HUES48 (cell line): ENCODE data around the gene PMM2.
"Not testable (repeated sequence)": the region's sequence is repeated elsewhere in the genome, so short reads cannot be mapped to it uniquely, and the experiment has no call there.

Experiments used
- H3K27ac ChIP-seq: one replicate; pipeline ENCODE4 v1.7.0; 2013; ENCODE audit warnings: low read depth, low read length, inconsistent platforms
- H3K27me3 ChIP-seq: 2 replicates; pipeline ENCODE4 v1.6.1; 2013; ENCODE audit warnings: mild to moderate bottlenecking, low read length; ENCODE audit not compliant: control insufficient read depth, insufficient read depth
- H3K36me3 ChIP-seq: 2 replicates; pipeline ENCODE4 v1.6.1; 2013; ENCODE audit warnings: low read length; ENCODE audit not compliant: control insufficient read depth, insufficient read depth
- H3K4me1 ChIP-seq: 2 replicates; pipeline ENCODE4 v1.6.1; 2013; ENCODE audit warnings: mild to moderate bottlenecking, low read length; ENCODE audit not compliant: control insufficient read depth, insufficient read depth
- H3K4me3 ChIP-seq: 2 replicates; pipeline ENCODE4 v1.5.1; 2013; ENCODE audit warnings: mild to moderate bottlenecking, low read depth, low read length
- H3K9ac ChIP-seq: 2 replicates; pipeline ENCODE4 v1.6.1; 2013; ENCODE audit warnings: mild to moderate bottlenecking, low read depth, low read length, moderate library complexity
- H3K9me3 ChIP-seq: 2 replicates; pipeline ENCODE4 v1.6.1; 2013; ENCODE audit warnings: low read length; ENCODE audit not compliant: control insufficient read depth, insufficient read depth

The PMM2 gene

GRCh38 chr16:8803733-8804132, 6.1 kb downstream of the PMM2 start:
- H3K36me3 ChIP-seq: peaks cover 81% of the 10 kb centered on the region
- not testable (repeated sequence) for H3K27ac ChIP-seq, H3K4me1 ChIP-seq, H3K27me3 ChIP-seq, H3K9me3 ChIP-seq, H3K4me3 ChIP-seq, H3K9ac ChIP-seq

GRCh38 chr16:8804313-8804712, 6.7 kb downstream of the PMM2 start:
- Histone ChIP-seq H3K27me3 (no peaks in the 10 kb centered on the region), H3K36me3 (peaks cover 84% of the 10 kb centered on the region), H3K9me3 (no peaks in the 10 kb centered on the region), H3K4me1 (no peaks in the 10 kb centered on the region), H3K27ac (no peak overlapping the region), H3K9ac (no peak overlapping the region), H3K4me3 (no peak overlapping the region)

GRCh38 chr16:8806272-8806983, 8.8 kb downstream of the PMM2 start:
- Histone ChIP-seq H3K4me1 (no peaks in the 10 kb centered on the region), H3K9me3 (no peaks in the 10 kb centered on the region), H3K27me3 (no peaks in the 10 kb centered on the region), H3K36me3 (peaks cover 98% of the 10 kb centered on the region), H3K9ac (no peak overlapping the region), H3K4me3 (no peak overlapping the region), H3K27ac (no peak overlapping the region)

GRCh38 chr16:8807189-8807588, 9.6 kb downstream of the PMM2 start:
- Histone ChIP-seq H3K27me3 (no peaks in the 10 kb centered on the region), H3K27ac (no peak overlapping the region), H3K4me3 (no peak overlapping the region), H3K36me3 (peaks cover 98% of the 10 kb centered on the region), H3K9ac (no peak overlapping the region), H3K4me1 (no peaks in the 10 kb centered on the region), H3K9me3 (no peaks in the 10 kb centered on the region)

GRCh38 chr16:8808009-8808408, 10.4 kb downstream of the PMM2 start:
- H3K9me3 ChIP-seq: no peaks in the 10 kb centered on the region
- H3K4me1 ChIP-seq: no peaks in the 10 kb centered on the region
- H3K9ac ChIP-seq: no peak overlapping the region
- no peak overlapping the region for H3K4me3 ChIP-seq
- H3K36me3 ChIP-seq: peaks cover 98% of the 10 kb centered on the region
- H3K27me3 ChIP-seq: no peaks in the 10 kb centered on the region
- H3K27ac ChIP-seq: no peak overlapping the region

GRCh38 chr16:8808613-8809353, 11.1 kb downstream of the PMM2 start:
- H3K27ac ChIP-seq: no peak overlapping the region
- H3K4me1 ChIP-seq: no peaks in the 10 kb centered on the region
- H3K9ac ChIP-seq: no peak overlapping the region
- H3K4me3 ChIP-seq: no peak overlapping the region
- H3K36me3 ChIP-seq: peaks cover 98% of the 10 kb centered on the region
- H3K27me3 ChIP-seq: no peaks in the 10 kb centered on the region
- no peaks in the 10 kb centered on the region for H3K9me3 ChIP-seq

- H3K4me1 ChIP-seq: no peaks in the 10 kb centered on the region
- no peak overlapping the region for H3K27ac ChIP-seq
- peaks cover 96% of the 10 kb centered on the region for H3K36me3 ChIP-seq
- H3K9ac ChIP-seq: no peak overlapping the region
- no peaks in the 10 kb centered on the region for H3K27me3 ChIP-seq
- H3K4me3 ChIP-seq: no peak overlapping the region
- H3K9me3 ChIP-seq: no peaks in the 10 kb centered on the region
These were observed 14.7 kb downstream of the PMM2 start for GRCh38 chr16:8812162-8812843.

GRCh38 chr16:8814095-8814806, 16.6 kb downstream of the PMM2 start:
- Histone ChIP-seq H3K27ac (no peak overlapping the region), H3K4me1 (no peaks in the 10 kb centered on the region), H3K36me3 (peaks cover 94% of the 10 kb centered on the region), H3K27me3 (no peaks in the 10 kb centered on the region), H3K9ac (no peak overlapping the region), H3K4me3 (no peak overlapping the region), H3K9me3 (no peaks in the 10 kb centered on the region)

- no peak overlapping the region for H3K4me3 ChIP-seq
- peaks cover 84% of the 10 kb centered on the region for H3K36me3 ChIP-seq
- H3K9me3 ChIP-seq: no peaks in the 10 kb centered on the region
- H3K27me3 ChIP-seq: no peaks in the 10 kb centered on the region
- peaks cover 3% of the 10 kb centered on the region; the same call in 1 of the 2 replicates for H3K4me1 ChIP-seq
- H3K27ac ChIP-seq: no peak overlapping the region
- H3K9ac ChIP-seq: no peak overlapping the region
These were observed 19.5 kb downstream of the PMM2 start for GRCh38 chr16:8816967-8817655.

GRCh38 chr16:8818504-8819270, 21.0 kb downstream of the PMM2 start:
- no peaks in the 10 kb centered on the region for H3K9me3 ChIP-seq
- H3K36me3 ChIP-seq: peaks cover 81% of the 10 kb centered on the region
- H3K4me3 ChIP-seq: no peak overlapping the region
- H3K4me1 ChIP-seq: peaks cover 10% of the 10 kb centered on the region; the same call in 1 of the 2 replicates
- no peak overlapping the region for H3K9ac ChIP-seq
- no peaks in the 10 kb centered on the region for H3K27me3 ChIP-seq
- H3K27ac ChIP-seq: no peak overlapping the region
